NCI-H1417 (cell line): Measurements from ENCODE around the gene KDF1.
"Not testable (repeated sequence)": the region's sequence is repeated elsewhere in the genome, so short reads cannot be mapped to it uniquely, and the experiment has no call there.

Experiments
- DNase-seq, 3 experiments: peaks; one replicate each; lab custom pipeline; 2025; lab: John Stamatoyannopoulos, UW

Gene KDF1

GRCh38 chr1:26953374-26953773 lies 6.9 kb downstream of the KDF1 start:
- DNase-seq, result no peak

- DNase-seq, result no peak
Measured at GRCh38 chr1:26951821-26952497, 8.3 kb downstream of the KDF1 start.

GRCh38 chr1:26951216-26951615 lies 9.1 kb downstream of the KDF1 start:
- DNase-seq, result no peak

GRCh38 chr1:26950602-26951001 lies 9.7 kb downstream of the KDF1 start:
- no peak for DNase-seq

GRCh38 chr1:26949926-26950319 lies 10.3 kb downstream of the KDF1 start:
- DNase-seq, result no peak

GRCh38 chr1:26949266-26949925 lies 10.9 kb downstream of the KDF1 start:
- DNase-seq, result no peak

GRCh38 chr1:26948725-26949057 lies 11.6 kb downstream of the KDF1 start:
- DNase-seq, result not testable (repeated sequence)

- DNase-seq, result no peak
Measured at GRCh38 chr1:26946270-26946669, 14.0 kb downstream of the KDF1 start.

GRCh38 chr1:26945728-26946127 lies 14.5 kb downstream of the KDF1 start:
- no peak for DNase-seq

- no peak for DNase-seq
Measured at GRCh38 chr1:26945138-26945537, 15.1 kb downstream of the KDF1 start.

GRCh38 chr1:26942656-26943055 lies 17.6 kb downstream of the KDF1 start:
- no peak for DNase-seq

GRCh38 chr1:26941311-26941710 lies 19.0 kb downstream of the KDF1 start:
- no peak for DNase-seq

GRCh38 chr1:26938659-26939025 lies 21.6 kb downstream of the KDF1 start:
- no peak for DNase-seq

GRCh38 chr1:26938004-26938658 lies 22.1 kb downstream of the KDF1 start:
- no peak for DNase-seq

GRCh38 chr1:26936823-26937222 lies 23.4 kb downstream of the KDF1 start:
- no peak for DNase-seq

GRCh38 chr1:26932531-26932930 lies 27.7 kb downstream of the KDF1 start:
- no peak for DNase-seq

GRCh38 chr1:26923711-26924110 lies 36.6 kb downstream of the KDF1 start:
- no peak for DNase-seq

GRCh38 chr1:26922901-26923300 lies 37.4 kb downstream of the KDF1 start:
- no peak for DNase-seq

- DNase-seq, result no peak
Measured at GRCh38 chr1:26922431-26922729, 37.9 kb downstream of the KDF1 start.

GRCh38 chr1:26921540-26922430 lies 38.5 kb downstream of the KDF1 start, which contains the start of gene NUDC:
Gene NUDC, plus strand, starts transcription at chr1:26921743. Its CDS starts 106 bp downstream, at chr1:26921849.
- DNase-seq, result peak; percentile 96 to 98 (median 97)

- DNase-seq, result no peak
Measured at GRCh38 chr1:26921126-26921539, 39.1 kb downstream of the KDF1 start.

- DNase-seq, result no peak
Measured at GRCh38 chr1:26915204-26915842, 44.9 kb downstream of the KDF1 start.
